Vagina (tissue), 2 donors: ENCODE data around the gene AFF3.

Experiments
- POLR2A ChIP-seq, 2 donors: fragments of 450-650 bp; IDR thresholded peaks; one replicate each; pipeline ENCODE4 v1.6.1; 2017; ENCODE audit warnings: antibody characterized with exemption in 2 of 2, mild to moderate bottlenecking in 2 of 2, moderate library complexity in 2 of 2
- POLR2AphosphoS5 ChIP-seq, 2 donors: sonication (generic); formaldehyde crosslinking; IDR thresholded peaks; one replicate each; pipeline ENCODE4 v1.9.0; 2017; ENCODE audit warnings: antibody characterized with exemption in 2 of 2, mild to moderate bottlenecking in 2 of 2, low read depth in 1 of 2; ENCODE audit not compliant: insufficient read depth in 1 of 2
- TF ChIP-seq, protein P1 (sequence below), 3 experiments: fragments of 450-650 bp in 2 of 3; fragments of 200-600 bp in 1 of 3; sonication (generic) in 1 of 3; IDR thresholded peaks; one replicate each; pipeline ENCODE4 v1.5.1; 2017 to 2019; ENCODE audit warnings: antibody characterized with exemption in 3 of 3, mild to moderate bottlenecking in 2 of 3, moderate library complexity in 2 of 3

DNA sequence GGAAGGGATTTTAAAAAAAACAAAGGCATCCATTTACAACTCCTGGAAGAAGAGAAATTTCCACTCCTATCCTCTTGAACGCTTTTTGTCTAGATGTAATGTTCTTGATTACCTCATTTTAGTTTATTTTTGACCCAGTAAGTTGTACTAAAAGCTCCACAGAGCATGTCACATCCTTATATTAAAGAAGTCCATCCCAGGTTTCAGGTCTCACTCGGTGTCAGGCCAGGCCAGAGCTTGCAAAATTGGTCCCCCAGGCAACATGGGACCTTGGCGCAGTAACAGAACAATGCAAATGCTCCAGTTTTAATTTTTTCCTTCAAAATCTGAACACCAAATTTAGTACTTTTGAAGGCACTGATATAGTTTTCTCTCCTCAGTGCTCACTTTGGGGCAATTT is 434.2 kb downstream of the AFF3 start:
- TF ChIP-seq POLR2A (IDR thresholded peaks at IDR 0.05) (no peak), POLR2AphosphoS5 (IDR thresholded peaks at IDR 0.05; ENCODE audit: insufficient read depth in 1 of 2, low read depth in 1 of 2) (no peak)
- TF ChIP-seq, protein P1, sequence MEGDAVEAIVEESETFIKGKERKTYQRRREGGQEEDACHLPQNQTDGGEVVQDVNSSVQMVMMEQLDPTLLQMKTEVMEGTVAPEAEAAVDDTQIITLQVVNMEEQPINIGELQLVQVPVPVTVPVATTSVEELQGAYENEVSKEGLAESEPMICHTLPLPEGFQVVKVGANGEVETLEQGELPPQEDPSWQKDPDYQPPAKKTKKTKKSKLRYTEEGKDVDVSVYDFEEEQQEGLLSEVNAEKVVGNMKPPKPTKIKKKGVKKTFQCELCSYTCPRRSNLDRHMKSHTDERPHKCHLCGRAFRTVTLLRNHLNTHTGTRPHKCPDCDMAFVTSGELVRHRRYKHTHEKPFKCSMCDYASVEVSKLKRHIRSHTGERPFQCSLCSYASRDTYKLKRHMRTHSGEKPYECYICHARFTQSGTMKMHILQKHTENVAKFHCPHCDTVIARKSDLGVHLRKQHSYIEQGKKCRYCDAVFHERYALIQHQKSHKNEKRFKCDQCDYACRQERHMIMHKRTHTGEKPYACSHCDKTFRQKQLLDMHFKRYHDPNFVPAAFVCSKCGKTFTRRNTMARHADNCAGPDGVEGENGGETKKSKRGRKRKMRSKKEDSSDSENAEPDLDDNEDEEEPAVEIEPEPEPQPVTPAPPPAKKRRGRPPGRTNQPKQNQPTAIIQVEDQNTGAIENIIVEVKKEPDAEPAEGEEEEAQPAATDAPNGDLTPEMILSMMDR (IDR thresholded peaks at IDR 0.05) = no peak
